Right ventricle myocardium inferior (tissue), 1 donor: Measurements from ENCODE around the gene FN1. TPM values are rescaled to one million over a fixed set of nuclear protein-coding genes. Genes with fewer than 3 reads are reported as not detected.

Experiments used
- ATAC-seq: fragments of 200-7000 bp; cut with Tn5 transposase; one replicate; pipeline ENCODE4 v1.9.1; 2020; ENCODE audit warnings: mild to moderate bottlenecking, moderate library complexity
- DNase-seq: peaks from one replicate; pipeline ENCODE4 v3.0.0; 2021; ENCODE audit errors: missing footprints
- intact Hi-C: fragments of 100-400 bp; cut with DNase I; formaldehyde crosslinking; loops from one replicate; pipeline ENCODE4 v1.11.0; 2022
- long read RNA-seq: library from polyadenylated mRNA; unstranded; transcript quantifications from one replicate; pipeline ENCODE4 v2.0.0, GENCODE V29; 2021
- total RNA-seq: library from RNA; stranded (reverse); fragmentation: NEBNext Ultra II Directional; extraction: Animal tissue kit (Norgen Biotek cat#: 25700); gene quantifications from one replicate; pipeline ENCODE4 v1.2.1, GENCODE V29; 2021
- donor health status: DM: no; HTN: yes; CAD: no; lungs with severe emphysema.

Gene FN1
- 92.2 TPM for total RNA-seq
- long read RNA-seq, full-length matches to known transcripts = 8 of 21 reads
- long read RNA-seq, partial matches to known transcripts = 11 of 21 reads
- long read RNA-seq, other reads (novel, unspliced or antisense) = 2 of 21 reads

DNA sequence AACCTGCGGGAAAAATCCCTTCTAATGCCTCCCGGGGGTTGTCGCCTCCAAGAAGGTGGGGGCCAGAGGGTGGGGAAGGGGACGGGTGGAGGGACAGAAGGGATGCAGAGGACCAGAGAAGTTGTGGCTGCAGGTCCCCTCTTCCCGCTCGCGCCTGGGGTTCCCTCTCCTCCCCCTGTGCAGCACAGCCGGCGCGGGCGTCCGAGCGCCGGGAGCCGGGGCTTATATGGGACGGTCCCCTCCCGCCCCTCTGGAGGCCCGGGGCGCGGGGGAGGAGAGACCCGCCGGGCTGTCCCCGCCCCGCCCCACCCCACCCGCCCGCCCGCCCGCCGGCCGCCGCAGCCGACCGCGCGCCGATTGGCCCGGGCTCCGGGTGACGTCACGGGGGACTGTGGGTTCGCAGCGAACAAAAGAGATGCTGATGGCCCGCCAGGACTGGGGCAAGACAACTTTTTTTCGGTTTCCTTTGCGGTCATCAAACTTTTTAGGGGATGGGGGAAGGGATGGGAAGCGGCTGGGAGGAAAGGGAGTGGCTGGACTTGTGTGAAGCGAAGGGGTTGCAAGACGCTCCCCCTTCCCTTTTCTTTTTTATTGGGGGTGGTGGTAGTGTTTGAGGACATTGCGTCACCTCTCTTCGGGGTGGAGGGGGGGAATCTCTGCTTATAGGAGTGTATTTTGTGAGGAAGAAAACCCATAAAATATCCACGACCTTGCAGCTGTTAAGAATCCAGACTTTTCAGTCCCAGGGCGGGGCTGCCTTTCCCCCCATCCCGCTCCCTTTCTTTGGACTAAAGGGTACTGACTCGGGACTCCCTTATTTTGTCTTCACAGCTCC is at the start of gene FN1:
TSS of gene FN1 (minus strand) at position 199 of the 835 bp plus-strand sequence. CDS start 266 bp downstream, outside the sequence.
- DNase-seq (peak; percentile 94), ATAC-seq (peak; percentile 93)
- intact Hi-C loops = no loop called here

DNA sequence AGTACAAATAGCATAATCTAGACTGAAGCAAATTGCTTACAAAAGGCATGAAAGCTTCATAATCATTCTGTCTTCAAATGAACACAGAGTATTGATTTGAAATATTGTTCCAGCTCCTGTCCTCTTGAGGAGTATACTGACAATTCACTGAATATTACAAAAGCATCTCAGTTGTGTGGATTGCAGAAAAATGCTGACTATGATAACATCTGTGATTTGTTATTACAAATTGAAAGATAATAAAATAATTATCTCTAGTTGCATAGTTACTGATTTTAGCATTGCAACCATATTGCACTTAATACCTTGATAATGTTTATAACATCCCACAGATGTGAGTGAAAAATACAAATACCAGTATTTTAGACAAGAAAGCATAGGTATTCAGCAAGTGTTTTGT is 49.2 kb upstream of the FN1 start:
- intact Hi-C loops = no loop called here
- ATAC-seq (no peak), DNase-seq (no peak)

DNA sequence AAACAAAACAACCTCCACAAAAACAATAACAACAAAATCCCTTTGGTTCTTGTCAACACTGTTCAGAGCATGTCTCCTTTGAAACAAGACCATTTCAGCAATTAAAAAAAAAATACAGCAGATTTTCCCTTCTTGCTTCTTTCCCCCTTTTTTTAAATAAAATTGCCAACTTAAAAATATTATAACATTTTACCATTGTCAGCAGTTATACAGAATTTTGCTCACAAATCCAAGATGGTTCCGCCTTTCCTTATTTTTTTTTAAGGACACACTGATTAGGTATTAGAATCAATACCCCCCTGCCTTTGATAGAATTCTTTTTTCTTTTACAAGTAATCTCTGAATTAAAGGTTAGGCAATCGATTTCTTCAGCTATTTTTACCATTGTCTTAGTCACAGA is 48.7 kb upstream of the FN1 start:
- ATAC-seq (no peak), DNase-seq (no peak)

DNA sequence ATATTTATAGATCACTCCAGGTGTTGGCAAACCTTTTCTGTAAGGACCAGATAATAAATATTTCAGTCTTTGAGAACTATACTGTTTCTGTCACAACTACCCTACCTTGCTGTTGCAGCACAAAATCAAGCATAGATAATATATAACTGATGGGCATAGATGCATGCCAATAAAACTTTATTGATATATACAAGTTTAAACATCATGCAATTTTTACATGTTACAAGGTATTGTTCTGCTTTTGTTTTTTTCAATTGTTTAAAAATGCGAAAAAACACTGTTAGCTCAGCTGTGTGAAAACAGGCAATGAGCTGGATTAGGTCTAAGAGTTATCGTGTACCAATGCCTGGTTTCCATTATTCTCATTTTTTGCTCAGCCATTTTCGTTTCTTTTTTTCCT is 47.6 kb upstream of the FN1 start:
- DNase-seq = no peak
- ATAC-seq = no peak
- intact Hi-C loops = no loop called here

More for the DNA sequence above, 48.7 kb upstream of the FN1 start:
- intact Hi-C loops = no loop called here

DNA sequence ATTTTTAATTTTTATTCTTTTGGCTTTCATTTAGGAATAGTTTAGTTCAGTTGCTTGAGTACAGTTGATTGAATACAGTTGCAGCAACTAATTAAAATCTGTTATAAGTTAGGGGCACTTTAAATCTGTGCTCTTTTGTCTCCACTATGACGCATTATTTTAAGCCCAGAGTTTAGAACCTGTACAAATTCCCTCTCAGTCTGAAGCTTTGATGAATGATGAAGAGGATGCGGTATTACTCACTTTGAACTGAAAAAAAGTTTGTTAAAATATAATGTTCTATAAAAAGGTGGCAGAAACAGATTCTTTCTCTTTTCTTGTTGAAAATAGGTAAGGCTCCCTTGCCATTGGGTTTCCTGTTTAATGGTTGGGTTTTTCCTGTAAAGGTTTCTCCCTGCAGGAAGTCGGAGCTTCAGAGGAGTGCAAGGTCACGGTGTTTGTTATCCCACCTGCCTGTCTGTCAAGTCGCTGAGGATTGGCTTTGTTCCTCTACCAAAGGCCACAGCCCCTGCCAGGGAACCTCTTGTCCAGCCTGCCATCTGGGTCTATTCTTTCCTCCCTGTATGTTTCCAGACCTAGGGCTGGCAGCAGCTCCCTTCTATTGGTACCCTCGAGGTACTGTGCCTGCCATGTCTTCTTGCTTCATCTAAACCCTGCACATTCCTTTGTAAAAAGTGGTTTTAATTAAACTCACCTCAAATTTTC is 43.8 kb upstream of the FN1 start:
- intact Hi-C loops = no loop called here
- ATAC-seq = no peak
- no peak for DNase-seq

DNA sequence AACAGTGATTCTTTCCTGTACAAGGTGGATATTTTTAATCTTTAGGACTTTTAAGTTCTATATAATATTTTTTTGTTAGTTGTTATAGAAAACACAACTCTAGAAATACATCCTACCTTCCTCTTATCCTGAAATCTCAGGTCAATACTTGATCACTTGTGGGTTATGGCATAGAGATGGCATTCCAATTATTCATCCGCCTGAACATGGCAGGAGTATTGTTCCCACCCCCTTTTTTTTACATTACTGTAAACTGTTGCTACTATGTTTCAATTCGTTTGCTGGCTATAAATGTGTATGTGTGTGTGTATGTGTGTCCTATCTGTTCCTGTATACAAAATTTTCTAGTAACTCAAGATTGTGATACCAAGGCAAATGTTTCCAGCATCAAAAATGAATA is 43.3 kb upstream of the FN1 start:
- intact Hi-C loops = no loop called here
- DNase-seq (no peak), ATAC-seq (no peak)

DNA sequence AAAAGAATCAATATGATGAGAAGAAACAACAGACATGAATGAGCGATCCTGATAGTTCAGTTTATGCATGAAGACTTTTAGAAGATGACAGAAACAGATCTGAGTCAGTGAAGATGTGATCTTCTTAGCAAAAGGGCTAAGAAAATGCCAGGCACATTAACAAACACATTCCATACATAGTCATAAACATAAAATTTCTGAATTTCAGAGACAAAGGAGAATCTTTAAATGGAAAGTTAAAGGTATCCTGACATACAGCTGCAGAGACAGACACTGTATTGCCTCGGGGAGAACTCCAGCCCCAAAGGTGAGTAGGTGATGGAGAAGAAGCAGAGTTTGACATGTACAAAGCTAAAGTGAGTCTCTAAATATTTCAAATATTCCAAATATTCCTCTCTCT is 40.6 kb upstream of the FN1 start:
- ATAC-seq = no peak
- DNase-seq = no peak
- intact Hi-C loops = no loop called here

DNA sequence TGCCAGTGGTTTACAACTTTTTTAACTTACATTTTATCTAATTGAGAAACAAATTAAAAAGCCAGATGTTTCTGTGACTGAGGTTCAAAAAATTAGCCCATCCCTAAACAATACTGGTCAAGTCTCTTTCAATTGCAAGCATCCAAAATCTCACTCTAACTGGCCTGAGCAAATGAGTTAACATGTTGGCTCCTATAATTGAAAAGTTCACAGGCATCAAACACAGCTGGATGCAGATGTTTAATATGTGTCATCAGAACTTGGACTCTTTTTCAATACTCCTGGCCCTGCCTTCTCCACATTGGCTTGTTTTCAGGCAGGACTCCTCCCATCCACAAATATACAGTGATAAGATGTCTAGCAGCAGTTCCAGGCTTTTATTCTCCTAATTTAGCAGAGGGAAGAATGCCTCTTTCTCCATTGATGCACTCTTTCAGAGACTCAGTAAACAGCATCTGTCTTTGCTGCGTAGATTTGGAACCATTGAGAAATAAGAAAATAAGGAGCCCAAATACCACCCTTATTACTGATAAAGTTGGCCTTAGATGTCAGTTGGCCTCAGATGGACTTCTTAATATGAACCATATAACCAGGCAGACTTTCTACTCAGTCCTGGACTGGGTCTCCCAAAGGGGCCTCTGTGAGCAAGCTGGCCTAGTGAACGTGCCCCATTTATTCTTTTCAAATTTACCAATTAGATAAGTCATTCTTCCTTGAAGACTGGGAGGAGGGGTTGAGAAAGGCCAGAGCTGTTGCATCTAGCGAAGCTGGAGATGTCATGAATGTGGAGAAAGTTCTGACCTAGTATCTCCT is 30.4 kb upstream of the FN1 start:
- DNase-seq = no peak

DNA sequence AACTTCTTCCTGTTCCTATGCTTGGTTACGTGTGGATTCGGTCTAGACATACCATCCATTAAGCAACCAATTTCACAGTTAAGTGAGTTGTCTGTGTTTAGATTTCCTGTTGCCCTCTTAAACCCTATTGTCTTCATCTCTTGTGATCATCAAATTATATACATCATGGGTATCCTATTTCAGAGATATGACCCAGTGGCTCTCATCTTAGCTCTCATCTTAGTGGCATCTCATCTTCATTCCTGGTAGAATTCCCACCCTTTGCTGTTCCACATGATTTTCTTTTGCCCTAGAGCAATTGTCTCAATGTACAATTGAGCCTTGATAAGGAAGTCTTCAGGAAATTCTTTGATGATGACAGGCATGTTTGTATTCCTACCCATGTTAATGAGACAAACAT is 29.4 kb upstream of the FN1 start:
- intact Hi-C loops = loop anchor here (10.0 kb wide), 1 partner anchor 110 kb away; no protein-coding TSS in a partner anchor
- ATAC-seq = no peak
- no peak for DNase-seq

More for the DNA sequence above, 30.4 kb upstream of the FN1 start:
- ATAC-seq = peak; percentile 90
- intact Hi-C loops = loop anchor here (10.0 kb wide), 1 partner anchor 108 kb away; no protein-coding TSS in a partner anchor

DNA sequence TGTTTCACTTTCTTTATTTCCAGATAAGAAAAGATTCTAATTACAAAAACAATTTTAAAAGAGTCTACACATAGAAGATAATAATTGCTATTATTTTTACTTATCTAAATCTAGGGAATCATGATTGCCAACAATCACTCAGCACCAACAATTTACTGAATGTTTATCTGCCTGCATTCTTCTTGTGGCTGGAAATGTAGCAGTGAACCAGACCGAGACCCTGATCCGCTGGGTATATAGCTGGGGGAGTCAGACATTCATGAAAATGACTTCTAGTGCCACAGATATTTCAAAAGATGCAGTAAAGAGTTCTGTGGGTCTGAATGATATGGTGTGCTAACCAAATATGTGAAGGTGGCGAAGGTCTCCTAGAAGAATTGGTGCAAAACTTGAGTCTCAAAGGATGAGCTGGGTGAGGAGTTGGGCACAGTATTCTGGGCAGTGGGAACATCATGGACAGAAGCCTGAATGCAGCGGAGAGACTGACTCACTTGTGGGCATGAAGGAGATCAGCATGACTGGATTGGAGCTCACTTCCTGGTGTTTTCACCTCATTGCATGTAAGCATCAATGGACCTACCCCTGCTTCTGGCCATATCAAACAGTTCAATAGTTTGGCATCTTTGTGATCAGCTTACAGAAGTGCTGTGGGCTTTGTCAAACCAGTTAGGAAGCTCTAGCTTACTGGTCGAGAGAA is 26.1 kb upstream of the FN1 start:
- no peak for DNase-seq
- intact Hi-C loops = loop anchor here (10.0 kb wide), 1 partner anchor 113 kb away; no protein-coding TSS in a partner anchor
- ATAC-seq = no peak

DNA sequence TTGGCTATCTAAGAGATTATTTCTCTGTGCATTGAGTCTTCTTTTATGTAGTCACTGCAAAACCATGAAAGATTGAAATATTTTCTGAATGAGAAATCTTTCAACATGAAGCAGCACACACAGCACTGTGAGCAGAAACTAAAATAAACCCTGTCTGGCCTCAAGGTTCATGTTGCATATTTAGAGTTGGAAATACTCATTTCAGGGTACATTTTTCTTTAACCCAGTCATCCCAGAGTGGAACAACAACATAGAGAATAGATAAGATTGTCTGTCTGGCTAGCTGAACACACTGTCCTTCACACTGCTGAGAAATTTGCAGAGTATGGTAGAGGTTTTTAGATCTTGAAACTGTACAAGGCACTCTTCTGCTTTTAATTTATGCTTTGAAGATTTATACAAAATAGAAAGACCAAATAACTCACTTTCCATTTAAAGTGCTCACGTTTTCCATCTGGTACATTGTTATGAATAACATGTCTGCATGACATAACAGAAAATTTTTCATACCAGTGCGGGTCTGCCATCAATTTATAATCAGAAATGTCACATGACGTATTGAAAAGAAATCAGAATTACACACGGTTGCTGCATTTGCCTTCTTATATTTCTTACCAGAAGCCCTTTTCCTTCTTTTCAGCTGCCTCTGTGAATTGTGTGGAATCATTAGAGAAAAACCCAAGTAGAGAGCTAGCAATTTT is 25.0 kb upstream of the FN1 start:
- peak; percentile 62 for ATAC-seq

DNA sequence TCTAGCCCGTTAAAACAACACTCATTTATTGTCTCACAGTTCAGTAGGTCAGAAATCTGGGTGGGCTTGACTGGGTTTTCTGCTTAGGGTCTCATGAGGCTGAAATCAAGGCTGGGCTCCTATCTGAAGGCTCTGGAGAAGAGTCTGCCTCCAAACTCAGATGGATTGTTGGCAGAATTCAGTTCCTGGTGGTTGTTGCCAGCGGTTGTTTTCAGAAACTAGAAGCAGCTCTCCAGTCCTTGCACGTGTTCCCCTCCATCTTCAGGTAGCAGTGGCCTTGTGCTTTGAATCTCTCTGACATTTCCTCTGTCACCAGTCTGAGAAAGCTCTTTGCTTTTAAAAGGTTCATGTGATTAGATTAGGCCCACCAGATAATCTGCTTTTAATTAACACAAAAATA is 20.1 kb upstream of the FN1 start:
- no peak for ATAC-seq
- no peak for DNase-seq
- intact Hi-C loops = loop anchor here (10.0 kb wide), 1 partner anchor 389 kb away; no protein-coding TSS in a partner anchor

More for the DNA sequence above, 25.0 kb upstream of the FN1 start:
- no peak for DNase-seq
- intact Hi-C loops = loop anchor here (10.0 kb wide), 1 partner anchor 114 kb away; no protein-coding TSS in a partner anchor

DNA sequence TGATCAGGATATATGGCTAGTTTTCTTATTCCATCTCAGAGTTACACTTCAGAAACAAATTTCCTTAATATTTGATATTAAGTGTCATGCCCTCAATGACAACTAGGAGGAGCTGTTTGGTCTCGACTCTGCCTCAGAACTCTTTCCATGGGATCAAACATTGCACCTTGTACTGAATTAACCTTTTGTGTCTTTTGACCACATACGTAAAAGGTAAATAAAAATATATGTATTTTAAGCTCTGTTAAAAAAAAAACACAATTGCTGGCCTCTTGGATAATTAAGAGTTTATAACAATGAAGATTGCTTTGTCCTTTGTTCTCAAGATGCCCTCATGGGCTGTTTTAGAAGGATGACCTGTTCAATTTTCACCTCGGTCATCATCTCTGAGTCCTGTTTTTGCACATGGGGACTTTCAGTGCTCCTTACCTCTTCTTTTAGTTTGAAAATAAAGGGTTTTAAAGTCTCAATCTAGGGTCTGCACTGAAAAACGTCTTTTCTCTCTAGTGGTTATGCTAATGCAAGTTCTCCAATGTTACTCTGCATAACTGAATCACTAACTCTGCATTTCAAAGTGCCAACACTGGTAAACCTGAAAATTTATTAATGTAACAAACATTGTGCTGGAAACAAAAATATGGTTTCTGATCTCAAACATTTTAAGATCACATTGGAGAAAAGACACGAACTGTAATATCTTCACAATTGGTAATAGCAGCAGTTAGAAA is 18.8 kb upstream of the FN1 start:
- intact Hi-C loops = loop anchor here (1.0 to 10.0 kb wide), 2 partner anchors 390 to 466 kb away; no protein-coding TSS in a partner anchor
- no peak for ATAC-seq
- no peak for DNase-seq

DNA sequence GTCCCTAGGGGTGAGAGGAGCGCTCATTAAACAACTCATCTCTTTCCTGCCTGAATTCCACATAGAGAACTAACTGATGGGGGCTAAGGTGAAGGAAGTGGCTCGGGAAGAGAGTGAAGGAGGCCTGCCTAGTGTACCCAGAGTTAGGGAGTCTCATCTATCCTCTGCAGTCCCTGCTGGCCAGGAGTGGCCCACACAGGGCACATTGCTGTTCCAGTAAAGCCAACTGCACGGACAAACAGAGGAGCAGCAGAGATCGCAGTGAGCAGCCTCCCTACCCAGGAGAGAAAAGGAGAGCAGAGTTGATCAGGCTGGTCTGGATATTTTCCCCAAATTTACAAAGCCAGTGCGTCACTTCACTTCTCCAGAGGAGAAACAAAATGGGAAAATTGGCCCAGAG is 16.9 kb upstream of the FN1 start:
- intact Hi-C loops = loop anchor here (10.0 kb wide), 1 partner anchor 392 kb away; no protein-coding TSS in a partner anchor
- DNase-seq (no peak), ATAC-seq (no peak)

DNA sequence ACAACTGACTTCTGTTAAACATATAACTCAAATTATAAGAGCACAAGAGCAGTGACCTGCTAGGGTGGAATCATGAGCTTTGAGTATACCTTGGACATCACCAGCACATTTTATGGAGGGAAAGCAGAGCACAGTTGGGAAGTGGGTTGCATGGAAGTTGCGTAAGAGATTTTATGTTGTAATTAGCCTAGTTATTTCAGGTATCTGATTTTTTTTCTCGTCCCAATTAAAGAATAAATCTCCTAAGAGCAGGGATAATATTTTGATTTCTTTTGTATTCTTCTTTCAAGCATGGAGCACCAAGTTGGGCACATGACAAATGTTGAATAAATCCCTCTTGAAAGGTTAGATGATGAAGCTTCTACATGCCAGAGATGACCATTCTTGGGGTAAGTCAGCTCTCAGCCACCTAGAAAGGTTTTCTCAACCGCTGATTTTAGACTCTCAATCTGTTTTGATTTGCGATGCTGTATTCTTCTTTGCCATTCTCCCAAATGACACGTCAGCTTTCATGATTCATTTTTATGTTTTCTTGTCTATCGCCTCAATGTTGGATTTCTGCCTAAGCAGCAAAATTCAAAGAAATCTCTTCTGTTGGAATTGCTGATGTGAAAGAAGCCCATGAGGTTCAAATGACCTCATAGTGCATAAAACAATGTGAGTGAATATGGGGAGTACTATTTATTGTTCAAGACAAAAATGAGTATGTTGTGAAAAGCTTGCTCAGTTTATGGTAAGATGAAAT is 15.3 kb upstream of the FN1 start:
- DNase-seq (no peak), ATAC-seq (no peak)
- intact Hi-C loops = loop anchor here (10.0 kb wide), 1 partner anchor 394 kb away; no protein-coding TSS in a partner anchor
